Body of pancreas (tissue), 4 donors: ENCODE data around the gene RICTOR. TPM values are rescaled to one million over a fixed set of nuclear protein-coding genes. Genes with fewer than 3 reads are reported as not detected.

Experiments
- ATAC-seq: fragments of 150-250 bp; one replicate; pipeline ENCODE4 v1.9.1; 2016
- DNase-seq, 4 donors: peaks; one replicate each; pipeline ENCODE4 v3.0.0-alpha.2; 2019
- H3K27ac ChIP-seq, 4 donors: fragments of 200-600 bp; sonication (generic); 1 replicate in 3 of 4; 2 replicates in 1 of 4; pipeline versions ENCODE4 v1.5.1 to v1.6.1; 2016 to 2019; ENCODE audit warnings: mild to moderate bottlenecking in 1 of 4, mixed read lengths in 1 of 4, moderate library complexity in 1 of 4
- H3K27me3 ChIP-seq, 2 donors: fragments of 200-600 bp; sonication (generic); one replicate each; pipeline ENCODE4 v1.6.0; 2016; ENCODE audit warnings: mild to moderate bottlenecking in 1 of 2
- H3K36me3 ChIP-seq, 2 donors: fragments of 200-600 bp; sonication (generic); replicated peaks in 1 of 2; 2 replicates each; pipeline ENCODE4 v1.5.1; 2016; ENCODE audit warnings: low read depth in 2 of 2; ENCODE audit not compliant: insufficient read depth in 1 of 2
- H3K4me1 ChIP-seq: fragments of 200-600 bp; sonication (generic); one replicate; pipeline ENCODE4 v1.6.0; 2016
- H3K4me3 ChIP-seq, 2 donors: fragments of 200-600 bp; sonication (generic); 1 replicate in 1 of 2; 2 replicates in 1 of 2; pipeline ENCODE4 v1.5.1; 2016 to 2019
- H3K9me3 ChIP-seq, 3 donors: fragments of 200-600 bp; sonication (generic); 1 replicate in 2 of 3; 2 replicates in 1 of 3; pipeline ENCODE4 v1.5.1; 2016
- POLR2A ChIP-seq, 3 donors: fragments of 450-650 bp; IDR thresholded peaks; one replicate each; pipeline ENCODE4 v1.6.1; 2016; ENCODE audit warnings: antibody characterized with exemption in 3 of 3, mild to moderate bottlenecking in 2 of 3
- WGBS, 2 donors: methylation state at CpG; one replicate each; pipeline ENCODE4 v1.1.5; 2017; 5-methylcytosine and 5-hydroxymethylcytosine counted together
- intact Hi-C: fragments of 100-400 bp; cut with DNase I; formaldehyde crosslinking; loops from one replicate; pipeline ENCODE4 v1.15.1; 2023
- total RNA-seq, 2 donors: library from RNA; depleted of rRNA; stranded (reverse); fragments of >200 nt; gene quantifications; one replicate each; pipeline ENCODE4 v1.1.0, GENCODE V29; 2016
- TF ChIP-seq, protein P1 (sequence below), 7 experiments: fragments of 450-650 bp in 4 of 7; fragments of 200-600 bp in 3 of 7; sonication (generic) in 3 of 7; IDR thresholded peaks; one replicate each; pipeline ENCODE4 v1.5.1; 2016 to 2019; ENCODE audit warnings: antibody characterized with exemption in 7 of 7

Gene RICTOR
- total RNA-seq, 2 donors from 2014 or later: 20.8 to 27.5 TPM

DNA sequence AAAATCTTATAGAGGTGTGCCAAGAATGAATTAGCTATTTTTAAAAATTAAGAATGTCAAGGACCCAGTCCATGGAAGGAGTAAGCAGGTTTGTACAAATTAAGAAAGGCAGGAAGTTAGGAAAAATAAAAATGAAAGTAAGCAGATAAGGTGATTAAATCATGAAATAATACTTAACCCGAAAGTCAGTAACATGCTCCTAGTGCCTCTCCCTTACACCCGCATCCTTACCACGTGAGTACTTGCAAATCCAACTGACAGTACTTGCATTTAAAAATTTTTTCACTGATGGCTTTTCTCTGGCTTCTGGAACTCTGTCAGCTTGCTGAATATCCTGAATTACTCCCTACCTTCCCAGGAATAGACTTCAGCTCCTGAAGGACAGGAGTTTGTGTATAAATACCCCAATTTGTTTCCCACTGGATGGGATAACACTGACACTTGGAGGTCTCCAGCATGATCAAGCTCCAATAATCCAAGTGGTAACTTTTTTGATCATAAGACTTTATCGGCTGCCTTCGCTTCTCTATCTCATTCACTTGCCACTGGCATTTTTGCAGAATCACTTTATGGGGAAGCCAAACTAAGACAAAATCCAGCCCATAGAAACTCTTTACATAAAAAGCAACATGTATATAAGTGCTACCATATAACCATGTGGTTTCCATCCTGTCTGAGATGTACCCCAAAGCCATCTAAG lies 41.6 kb upstream of the RICTOR start:
- intact Hi-C loops: no loop called here
- Histone ChIP-seq H3K4me1 (no peaks in the 10 kb centered on the region), H3K27ac (no peak overlapping the region), H3K36me3 (no peaks in the 10 kb centered on the region), H3K9me3 (no peaks in the 10 kb centered on the region), H3K4me3 (no peak overlapping the region), H3K27me3 (no peaks in the 10 kb centered on the region)
- WGBS, 2 donors: 59 to 60% methylated on average over 5 of the region's 5 CpGs
- DNase-seq (no peak), ATAC-seq (no peak)
- TF ChIP-seq, protein P1, sequence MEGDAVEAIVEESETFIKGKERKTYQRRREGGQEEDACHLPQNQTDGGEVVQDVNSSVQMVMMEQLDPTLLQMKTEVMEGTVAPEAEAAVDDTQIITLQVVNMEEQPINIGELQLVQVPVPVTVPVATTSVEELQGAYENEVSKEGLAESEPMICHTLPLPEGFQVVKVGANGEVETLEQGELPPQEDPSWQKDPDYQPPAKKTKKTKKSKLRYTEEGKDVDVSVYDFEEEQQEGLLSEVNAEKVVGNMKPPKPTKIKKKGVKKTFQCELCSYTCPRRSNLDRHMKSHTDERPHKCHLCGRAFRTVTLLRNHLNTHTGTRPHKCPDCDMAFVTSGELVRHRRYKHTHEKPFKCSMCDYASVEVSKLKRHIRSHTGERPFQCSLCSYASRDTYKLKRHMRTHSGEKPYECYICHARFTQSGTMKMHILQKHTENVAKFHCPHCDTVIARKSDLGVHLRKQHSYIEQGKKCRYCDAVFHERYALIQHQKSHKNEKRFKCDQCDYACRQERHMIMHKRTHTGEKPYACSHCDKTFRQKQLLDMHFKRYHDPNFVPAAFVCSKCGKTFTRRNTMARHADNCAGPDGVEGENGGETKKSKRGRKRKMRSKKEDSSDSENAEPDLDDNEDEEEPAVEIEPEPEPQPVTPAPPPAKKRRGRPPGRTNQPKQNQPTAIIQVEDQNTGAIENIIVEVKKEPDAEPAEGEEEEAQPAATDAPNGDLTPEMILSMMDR (IDR thresholded peaks at IDR 0.05): no peak
- no peak for TF ChIP-seq POLR2A (IDR thresholded peaks at IDR 0.05)

DNA sequence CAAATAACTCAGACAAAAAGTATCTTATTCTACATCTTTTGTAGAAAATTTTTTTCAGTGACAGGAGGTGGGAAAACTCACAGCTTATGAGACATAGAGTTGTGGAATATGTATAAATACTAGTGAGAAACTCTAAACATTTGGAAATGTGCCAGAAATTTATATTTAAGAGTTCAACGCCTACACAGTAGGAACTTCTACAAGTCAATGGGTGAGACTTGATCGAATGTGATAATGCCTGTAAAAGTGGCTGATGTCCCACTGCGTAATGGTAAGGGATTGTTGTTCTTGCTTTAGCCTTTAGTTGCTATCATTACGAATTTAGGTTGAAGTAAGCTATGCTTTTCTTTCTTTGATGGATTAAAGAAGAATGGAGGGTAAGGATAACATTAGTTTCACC lies 40.0 kb upstream of the RICTOR start:
- Histone ChIP-seq H3K27me3 (no peaks in the 10 kb centered on the region), H3K36me3 (no peaks in the 10 kb centered on the region), H3K4me3 (no peak overlapping the region), H3K4me1 (no peaks in the 10 kb centered on the region), H3K9me3 (no peaks in the 10 kb centered on the region), H3K27ac (no peak overlapping the region)
- DNase-seq: no peak
- no peak for TF ChIP-seq POLR2A (IDR thresholded peaks at IDR 0.05)
- TF ChIP-seq, protein P1 (IDR thresholded peaks at IDR 0.05): no peak
- no peak for ATAC-seq
- WGBS, 2 donors: 73 to 74% methylated on average over 4 of the region's 4 CpGs
- intact Hi-C loops: no loop called here

DNA sequence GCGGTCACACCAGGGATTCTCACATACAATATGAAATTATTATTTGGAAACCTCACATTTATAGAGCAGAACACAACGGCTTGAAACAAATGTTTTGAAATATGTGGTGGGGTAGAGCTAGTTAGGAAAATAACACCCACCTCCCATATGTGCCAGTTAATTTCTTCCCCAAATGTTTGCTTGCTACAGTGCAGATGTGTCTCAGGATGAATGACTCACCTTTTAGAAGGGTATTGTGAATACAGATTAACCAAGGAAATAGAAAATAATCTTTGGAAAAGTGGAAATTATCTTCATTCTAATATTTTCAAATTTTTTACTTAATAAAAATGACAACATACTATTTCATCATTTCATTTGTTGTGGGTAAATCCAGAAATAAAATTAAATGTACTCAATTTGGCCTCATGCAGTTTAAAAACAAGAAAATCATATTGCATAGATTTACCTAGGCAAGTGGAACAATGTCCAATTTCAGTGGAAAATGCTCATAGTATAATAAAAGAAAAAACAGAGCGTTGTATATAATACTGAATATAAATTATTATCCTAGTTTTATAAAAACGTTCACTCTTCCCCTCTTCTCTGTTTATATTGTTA lies 39.3 kb upstream of the RICTOR start:
- H3K4me3 ChIP-seq: no peak overlapping the region
- no peaks in the 10 kb centered on the region for H3K27me3 ChIP-seq
- no peaks in the 10 kb centered on the region for H3K36me3 ChIP-seq
- no peaks in the 10 kb centered on the region for H3K9me3 ChIP-seq
- TF ChIP-seq, protein P1 (IDR thresholded peaks at IDR 0.05): no peak
- TF ChIP-seq POLR2A (IDR thresholded peaks at IDR 0.05): no peak
- H3K4me1 ChIP-seq: no peaks in the 10 kb centered on the region
- H3K27ac ChIP-seq: no peak overlapping the region
- DNase-seq: no peak
- no peak for ATAC-seq
- WGBS, 2 donors: 71 to 73% methylated on average over 4 of the region's 4 CpGs
- intact Hi-C loops: no loop called here

DNA sequence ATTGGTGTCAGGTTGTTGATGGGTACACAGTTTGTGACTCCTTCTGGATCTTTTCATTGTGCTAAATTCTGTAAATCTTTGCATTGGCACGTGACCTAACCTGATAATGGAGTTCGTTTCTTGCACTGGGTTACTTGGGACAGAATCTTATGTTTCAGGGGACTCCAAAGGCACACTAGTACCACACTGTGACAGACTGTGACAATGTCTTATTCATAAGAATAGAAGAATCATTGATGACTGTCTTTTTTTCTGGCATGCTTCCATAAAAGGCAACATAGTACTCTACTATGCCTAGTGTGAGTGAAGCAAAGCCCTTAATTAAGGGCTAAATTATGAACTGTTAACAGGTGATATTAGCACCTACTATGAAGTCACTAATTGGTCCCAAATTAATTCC lies 35.4 kb upstream of the RICTOR start:
- H3K27ac ChIP-seq: no peak overlapping the region
- DNase-seq (no peak), ATAC-seq (no peak)
- no peaks in the 10 kb centered on the region for H3K9me3 ChIP-seq
- H3K4me3 ChIP-seq: no peak overlapping the region
- intact Hi-C loops: no loop called here
- H3K4me1 ChIP-seq: no peaks in the 10 kb centered on the region
- TF ChIP-seq, protein P1 (IDR thresholded peaks at IDR 0.05): no peak
- no peak for TF ChIP-seq POLR2A (IDR thresholded peaks at IDR 0.05)
- WGBS, 2 donors: 58 to 64% methylated on average over 2 of the region's 2 CpGs
- no peaks in the 10 kb centered on the region for H3K36me3 ChIP-seq
- H3K27me3 ChIP-seq: no peaks in the 10 kb centered on the region

DNA sequence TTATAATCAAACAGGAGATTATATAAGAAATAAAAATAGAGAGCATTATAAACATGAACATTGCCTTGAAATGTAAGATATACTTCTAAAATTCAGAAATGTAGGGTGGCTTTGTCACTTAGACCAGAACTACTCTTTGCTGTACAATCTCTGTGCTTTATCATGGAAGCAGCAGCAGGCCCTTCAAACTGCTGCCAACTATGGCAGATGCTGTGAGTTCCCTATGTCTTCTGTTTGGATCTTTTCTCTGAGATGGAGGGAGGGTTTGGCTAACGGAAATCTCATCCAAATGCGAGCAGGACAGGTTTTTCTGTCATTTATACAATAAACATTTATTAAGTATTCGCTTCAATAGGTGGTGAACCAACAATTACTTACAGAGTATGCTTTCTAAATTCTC lies 34.8 kb upstream of the RICTOR start:
- TF ChIP-seq, protein P1 (IDR thresholded peaks at IDR 0.05): no peak
- no peak for TF ChIP-seq POLR2A (IDR thresholded peaks at IDR 0.05)
- no peak overlapping the region for H3K4me3 ChIP-seq
- no peaks in the 10 kb centered on the region for H3K36me3 ChIP-seq
- WGBS, 2 donors: 65% methylated on average over 3 of the region's 3 CpGs
- no peak for DNase-seq
- H3K27ac ChIP-seq: no peak overlapping the region
- no peak for ATAC-seq
- no peaks in the 10 kb centered on the region for H3K9me3 ChIP-seq
- H3K27me3 ChIP-seq: no peaks in the 10 kb centered on the region
- intact Hi-C loops: no loop called here
- H3K4me1 ChIP-seq: no peaks in the 10 kb centered on the region
